ENCODE data around the gene SESTD1.

- TF ChIP-seq CTCF (IDR thresholded peaks at IDR 0.05) (no peak), POLR2A (IDR thresholded peaks at IDR 0.05) (no peak)
These were observed 159.9 kb downstream of the SESTD1 start for GRCh38 chr2:179104736-179105135.
